ENCODE data around the gene TPCN2. TPM values are rescaled to one million over a fixed set of nuclear protein-coding genes. Genes with fewer than 3 reads are reported as not detected.

The TPCN2 gene
- total and polyA plus RNA-seq, 2 of the 4 experiments (the other 2 are of a cell fraction): 3.4 to 8.0 TPM

- H3K79me1 ChIP-seq (ENCODE audit: low read depth in 1 of 2, low read length in 2 of 2): no peaks in the 10 kb centered on the region
- dilution Hi-C loops (cut with HindIII; ENCODE audit: low sequenced_read_pairs, unreplicated experiment): no loop called here
- H3K9me1 ChIP-seq (ENCODE audit: insufficient read depth, low read length): peaks cover 11% of the 10 kb centered on the region
- POLR2A ChIA-PET (ENCODE audit: unreplicated experiment): no interaction called here
- no peak overlapping the region for H3K4me2 ChIP-seq (ENCODE audit: low read depth, low read length)
- ATAC-seq (ENCODE audit: low read depth) (no peak), DNase-seq (peak; percentile 8)
- H2BK20ac ChIP-seq (ENCODE audit: low read depth, low read length): no peak overlapping the region
- no peak overlapping the region for H2BK5ac ChIP-seq (ENCODE audit: low read depth, low read length, poor library complexity, severe bottlenecking)
- intact Hi-C loops (cut with micrococcal nuclease): no loop called here
- CTCF ChIA-PET: no interaction called here
- H3K36me3 ChIP-seq (ENCODE audit: control insufficient read depth, insufficient read depth, low read length): no peaks in the 10 kb centered on the region
- no peak overlapping the region for H3K4me3 ChIP-seq (ENCODE audit: insufficient read depth, low read depth, low read length)
- no peak overlapping the region for H3K18ac ChIP-seq (ENCODE audit: low read depth, low read length)
- no CpG with 5 or more reads among the region's 8 CpGs for WGBS, 2 experiments (ENCODE audit: extremely low coverage in 2 of 2, insufficient read length in 1 of 2)
- no peak for TF ChIP-seq BHLHE40 (IDR thresholded peaks at IDR 0.05; ENCODE audit: low read depth, low read length)
- no peak for TF ChIP-seq MAFK (IDR thresholded peaks at IDR 0.05; ENCODE audit: low read depth, low read length)
- no peak for TF ChIP-seq SMC3 (IDR thresholded peaks at IDR 0.05; ENCODE audit: low read depth, low read length)
- no peak for TF ChIP-seq MXI1 (IDR thresholded peaks at IDR 0.05; ENCODE audit: borderline replicate concordance, low read depth, low read length)
- no peak for TF ChIP-seq POLR2A (IDR thresholded peaks at IDR 0.05; ENCODE audit: low read depth, low read length)
- TF ChIP-seq RAD21 (IDR thresholded peaks at IDR 0.05; ENCODE audit: low read length): no peak
- TF ChIP-seq CHD1 (IDR thresholded peaks at IDR 0.05; ENCODE audit: low read depth, low read length): no peak
- no peak for TF ChIP-seq USF2 (IDR thresholded peaks at IDR 0.05; ENCODE audit: low read depth, low read length)
- TF ChIP-seq RFX5 (IDR thresholded peaks at IDR 0.05; ENCODE audit: low read depth, low read length): no peak
- no peak for TF ChIP-seq CEBPB (IDR thresholded peaks at IDR 0.05; ENCODE audit: low read depth, low read length)
- no peak for TF ChIP-seq NFE2L2 (IDR thresholded peaks at IDR 0.05; ENCODE audit: low read depth, low read length)
- no peak for TF ChIP-seq RCOR1 (IDR thresholded peaks at IDR 0.05; ENCODE audit: insufficient replicate concordance, low read length)
- TF ChIP-seq CTCF (conservative IDR thresholded peaks at IDR 0.05; ENCODE audit: low read depth, low read length): no peak
- no peak for TF ChIP-seq FOS (IDR thresholded peaks at IDR 0.05; ENCODE audit: low read depth, low read length)
- no peak for TF ChIP-seq MAZ (IDR thresholded peaks at IDR 0.05; ENCODE audit: borderline replicate concordance, low read depth, low read length)
- TF ChIP-seq ELK1 (IDR thresholded peaks at IDR 0.05; ENCODE audit: borderline replicate concordance, low read depth, low read length): no peak
- in situ Hi-C loops (cut with MboI; ENCODE audit: low sequenced_read_pairs): no loop called here
- H3K23ac ChIP-seq (ENCODE audit: low read depth, low read length): no peak overlapping the region
- no peak overlapping the region for H3K4ac ChIP-seq (ENCODE audit: low read depth, low read length)
- BruUV-seq (replicated peaks): no TSS peak
- H4K91ac ChIP-seq (ENCODE audit: insufficient read depth, low read depth, low read length): no peak overlapping the region
- no peaks in the 10 kb centered on the region for H3K27me3 ChIP-seq (ENCODE audit: control insufficient read depth, insufficient read depth, low read length)
- H3K56ac ChIP-seq (ENCODE audit: extremely low read depth, insufficient read depth, low read length): no peak overlapping the region
- H2AK9ac ChIP-seq (replicated peaks; ENCODE audit: low read depth, low read length, poor library complexity): no peak overlapping the region
- no peak overlapping the region for H3K14ac ChIP-seq (replicated peaks; ENCODE audit: low read depth, low read length)
- H2BK120ac ChIP-seq (ENCODE audit: low read depth, low read length): no peak overlapping the region
- no peak overlapping the region for H2AK5ac ChIP-seq (ENCODE audit: low read depth, low read length)
- no peak overlapping the region for H2AFZ ChIP-seq (replicated peaks; ENCODE audit: low read length, poor library complexity)
- no peak overlapping the region for H3K9ac ChIP-seq (ENCODE audit: low read depth, low read length)
- no peak overlapping the region for H2BK15ac ChIP-seq (ENCODE audit: low read depth, low read length)
- no peaks in the 10 kb centered on the region for H4K20me1 ChIP-seq (ENCODE audit: insufficient read depth, low read length)
- H4K5ac ChIP-seq (ENCODE audit: low read depth, low read length): no peak overlapping the region
- no peak overlapping the region for H3K27ac ChIP-seq (ENCODE audit: insufficient read depth, low read length)
- H3K4me1 ChIP-seq (ENCODE audit: control insufficient read depth, insufficient read depth, low read length): peaks cover 13% of the 10 kb centered on the region
- peaks cover 3% of the 10 kb centered on the region for H3K9me3 ChIP-seq (ENCODE audit: control insufficient read depth, insufficient read depth, low read length)
- no peak overlapping the region for H4K8ac ChIP-seq (ENCODE audit: low read depth in 2 of 2, low read length in 2 of 2)
Observed at GRCh38 chr11:69141742-69142141, 93.0 kb downstream of the TPCN2 start.

Measured in IMR-90 (cell line).